HL-60 (cell line): ENCODE data around the gene AGO1.

Experiments used
- DNase-seq, 2 experiments: peaks; one replicate each; pipeline ENCODE4 v3.0.0-alpha.2; 2010 to 2020; ENCODE audit warnings: low read depth in 1 of 2, low spot score in 1 of 2
- H3K27ac ChIP-seq: fragments of 250-450 bp; sonication (Bioruptor Pico); replicated peaks from 2 replicates; pipeline ENCODE4 v1.5.1; 2020; ENCODE audit warnings: mild to moderate bottlenecking, moderate library complexity
- H3K27me3 ChIP-seq: fragments of 250-450 bp; sonication (Bioruptor Pico); 2 replicates; pipeline ENCODE4 v1.5.1; 2021; ENCODE audit warnings: mild to moderate bottlenecking, moderate library complexity; ENCODE audit not compliant: insufficient read depth, poor library complexity, severe bottlenecking
- H3K4me3 ChIP-seq: replicated peaks from 2 replicates; pipeline ENCODE4 v1.5.1; 2011; ENCODE audit warnings: mild to moderate bottlenecking, control low read depth, low read length; ENCODE audit not compliant: insufficient read depth
- GABPA ChIP-seq: IDR thresholded peaks from 2 replicates; pipeline ENCODE4 v1.6.1; 2012; ENCODE audit warnings: low read depth
- POLR2AphosphoS5 ChIP-seq: IDR thresholded peaks from 2 replicates; pipeline ENCODE4 v1.6.1; 2012; ENCODE audit warnings: low read depth
- SPI1 ChIP-seq: IDR thresholded peaks from 2 replicates; pipeline ENCODE4 v1.6.1; 2012; ENCODE audit warnings: low read depth, mild to moderate bottlenecking, borderline replicate concordance
- TF ChIP-seq, protein P1 (sequence below): IDR thresholded peaks from one replicate; pipeline ENCODE4 v1.5.1; 2011; ENCODE audit warnings: low read length, control low read depth, inconsistent platforms; ENCODE audit not compliant: insufficient read depth
- TF ChIP-seq, protein P2 (sequence below): IDR thresholded peaks from 2 replicates; pipeline ENCODE4 v1.6.1; 2012; ENCODE audit warnings: low read depth; ENCODE audit not compliant: insufficient replicate concordance

AGO1 gene

DNA sequence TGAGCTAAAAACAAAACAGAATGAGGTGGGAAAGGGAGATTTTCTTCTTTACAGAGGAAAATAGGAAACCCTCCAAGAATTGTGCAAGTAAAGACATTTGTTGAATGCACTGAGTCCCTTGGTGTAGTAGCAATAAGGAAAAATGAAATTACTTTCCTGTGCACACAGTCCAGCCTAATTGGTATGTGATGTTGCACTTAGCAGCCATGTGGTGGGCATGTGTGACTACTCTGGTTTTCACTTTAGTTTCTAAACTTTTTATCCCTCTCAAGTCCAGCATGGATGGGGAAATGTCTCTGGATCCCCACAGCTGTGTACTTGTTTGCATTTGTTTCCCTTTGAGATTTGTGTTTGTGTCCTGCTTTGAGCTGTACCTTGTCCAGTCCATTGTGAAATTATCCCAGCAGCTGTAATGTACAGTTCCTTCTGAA is 40.8 kb downstream of the AGO1 start:
- Histone ChIP-seq H3K27ac (no peak overlapping the region), H3K4me3 (no peak overlapping the region), H3K27me3 (no peaks in the 10 kb centered on the region)
- TF ChIP-seq SPI1 (no peak), GABPA (no peak), POLR2AphosphoS5 (no peak)
- TF ChIP-seq, protein P1, sequence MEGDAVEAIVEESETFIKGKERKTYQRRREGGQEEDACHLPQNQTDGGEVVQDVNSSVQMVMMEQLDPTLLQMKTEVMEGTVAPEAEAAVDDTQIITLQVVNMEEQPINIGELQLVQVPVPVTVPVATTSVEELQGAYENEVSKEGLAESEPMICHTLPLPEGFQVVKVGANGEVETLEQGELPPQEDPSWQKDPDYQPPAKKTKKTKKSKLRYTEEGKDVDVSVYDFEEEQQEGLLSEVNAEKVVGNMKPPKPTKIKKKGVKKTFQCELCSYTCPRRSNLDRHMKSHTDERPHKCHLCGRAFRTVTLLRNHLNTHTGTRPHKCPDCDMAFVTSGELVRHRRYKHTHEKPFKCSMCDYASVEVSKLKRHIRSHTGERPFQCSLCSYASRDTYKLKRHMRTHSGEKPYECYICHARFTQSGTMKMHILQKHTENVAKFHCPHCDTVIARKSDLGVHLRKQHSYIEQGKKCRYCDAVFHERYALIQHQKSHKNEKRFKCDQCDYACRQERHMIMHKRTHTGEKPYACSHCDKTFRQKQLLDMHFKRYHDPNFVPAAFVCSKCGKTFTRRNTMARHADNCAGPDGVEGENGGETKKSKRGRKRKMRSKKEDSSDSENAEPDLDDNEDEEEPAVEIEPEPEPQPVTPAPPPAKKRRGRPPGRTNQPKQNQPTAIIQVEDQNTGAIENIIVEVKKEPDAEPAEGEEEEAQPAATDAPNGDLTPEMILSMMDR, result no peak
- TF ChIP-seq, protein P2, sequence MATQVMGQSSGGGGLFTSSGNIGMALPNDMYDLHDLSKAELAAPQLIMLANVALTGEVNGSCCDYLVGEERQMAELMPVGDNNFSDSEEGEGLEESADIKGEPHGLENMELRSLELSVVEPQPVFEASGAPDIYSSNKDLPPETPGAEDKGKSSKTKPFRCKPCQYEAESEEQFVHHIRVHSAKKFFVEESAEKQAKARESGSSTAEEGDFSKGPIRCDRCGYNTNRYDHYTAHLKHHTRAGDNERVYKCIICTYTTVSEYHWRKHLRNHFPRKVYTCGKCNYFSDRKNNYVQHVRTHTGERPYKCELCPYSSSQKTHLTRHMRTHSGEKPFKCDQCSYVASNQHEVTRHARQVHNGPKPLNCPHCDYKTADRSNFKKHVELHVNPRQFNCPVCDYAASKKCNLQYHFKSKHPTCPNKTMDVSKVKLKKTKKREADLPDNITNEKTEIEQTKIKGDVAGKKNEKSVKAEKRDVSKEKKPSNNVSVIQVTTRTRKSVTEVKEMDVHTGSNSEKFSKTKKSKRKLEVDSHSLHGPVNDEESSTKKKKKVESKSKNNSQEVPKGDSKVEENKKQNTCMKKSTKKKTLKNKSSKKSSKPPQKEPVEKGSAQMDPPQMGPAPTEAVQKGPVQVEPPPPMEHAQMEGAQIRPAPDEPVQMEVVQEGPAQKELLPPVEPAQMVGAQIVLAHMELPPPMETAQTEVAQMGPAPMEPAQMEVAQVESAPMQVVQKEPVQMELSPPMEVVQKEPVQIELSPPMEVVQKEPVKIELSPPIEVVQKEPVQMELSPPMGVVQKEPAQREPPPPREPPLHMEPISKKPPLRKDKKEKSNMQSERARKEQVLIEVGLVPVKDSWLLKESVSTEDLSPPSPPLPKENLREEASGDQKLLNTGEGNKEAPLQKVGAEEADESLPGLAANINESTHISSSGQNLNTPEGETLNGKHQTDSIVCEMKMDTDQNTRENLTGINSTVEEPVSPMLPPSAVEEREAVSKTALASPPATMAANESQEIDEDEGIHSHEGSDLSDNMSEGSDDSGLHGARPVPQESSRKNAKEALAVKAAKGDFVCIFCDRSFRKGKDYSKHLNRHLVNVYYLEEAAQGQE, result no peak
- DNase-seq, result no peak

DNA sequence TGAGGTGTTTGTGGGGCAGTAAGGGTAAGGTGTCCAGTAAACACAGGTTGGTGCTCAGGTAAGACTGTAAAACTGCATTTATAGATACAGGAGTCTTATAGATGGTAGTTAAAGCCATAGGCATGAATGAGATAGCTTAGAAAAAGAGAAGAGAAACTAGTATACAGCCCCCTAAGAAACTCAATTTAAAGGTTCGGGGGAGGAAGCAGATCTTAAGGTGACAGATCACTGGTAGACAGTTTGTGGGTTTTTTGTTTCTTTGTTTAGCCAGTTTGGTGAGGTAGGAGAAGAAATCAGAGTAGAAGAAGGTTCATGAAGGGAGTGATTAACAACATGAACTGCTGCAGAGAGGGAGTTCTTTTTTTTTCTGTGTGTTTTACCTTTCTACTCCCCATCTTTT is 41.8 kb downstream of the AGO1 start:
- DNase-seq, result no peak
- TF ChIP-seq GABPA, result no peak
- TF ChIP-seq, protein P1, result no peak
- TF ChIP-seq, protein P2, result no peak
- TF ChIP-seq POLR2AphosphoS5, result no peak
- no peak for TF ChIP-seq SPI1
- Histone ChIP-seq H3K27me3 (no peaks in the 10 kb centered on the region), H3K4me3 (no peak overlapping the region), H3K27ac (no peak overlapping the region)

DNA sequence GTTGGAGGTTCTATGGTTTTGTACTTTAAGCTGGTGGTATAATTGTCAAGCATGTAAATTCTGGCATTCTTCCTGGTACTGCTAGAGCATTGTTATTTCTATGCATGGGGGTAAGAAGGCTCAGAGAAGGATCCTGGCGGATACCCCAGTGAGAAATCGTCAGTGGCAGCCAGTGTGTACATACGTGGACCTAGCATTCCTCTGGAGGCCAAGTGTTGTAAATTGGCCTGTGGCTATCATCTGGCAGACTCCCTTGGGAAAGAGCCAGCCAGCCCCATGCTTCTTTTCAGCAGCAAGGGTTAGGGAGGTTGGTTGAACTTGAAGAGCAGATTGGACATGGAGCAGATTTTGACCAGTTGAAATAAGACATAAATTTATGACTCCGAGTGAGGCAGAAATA is 42.7 kb downstream of the AGO1 start:
- H3K4me3 ChIP-seq, result no peak overlapping the region
- no peaks in the 10 kb centered on the region for H3K27me3 ChIP-seq
- no peak overlapping the region for H3K27ac ChIP-seq
- DNase-seq, result no peak
- TF ChIP-seq SPI1 (no peak), GABPA (no peak), POLR2AphosphoS5 (no peak)
- TF ChIP-seq, protein P2, result no peak
- TF ChIP-seq, protein P1, result no peak
